Natural killer cell (primary cell): ENCODE data around the gene SLC30A9. TPM values are rescaled to one million over a fixed set of nuclear protein-coding genes. Genes with fewer than 3 reads are reported as not detected.

Source experiments
- ATAC-seq, 3 donors: fragments of 150-1000 bp in 2 of 3; fragments of 200-7000 bp in 1 of 3; cut with Tn5 transposase; 1 replicate in 1 of 3; 2 replicates in 2 of 3; pipeline ENCODE4 v1.10.0; 2021; ENCODE audit warnings: mild to moderate bottlenecking in 2 of 3, moderate library complexity in 2 of 3
- DNase-seq, 2 donors: peaks; one replicate each; pipeline versions ENCODE4 v3.0.0 to v3.0.0-alpha.2; 2013 to 2021; ENCODE audit warnings: mixed read lengths in 1 of 2
- H3K27ac ChIP-seq: one replicate; pipeline ENCODE4 v1.5.1; 2013; ENCODE audit warnings: mild to moderate bottlenecking, low read length
- H3K27me3 ChIP-seq: one replicate; pipeline ENCODE4 v1.6.1; 2013; ENCODE audit warnings: low read length; ENCODE audit not compliant: control insufficient read depth, insufficient read depth
- H3K36me3 ChIP-seq: one replicate; pipeline ENCODE4 v1.6.1; 2013; ENCODE audit warnings: low read length; ENCODE audit not compliant: control insufficient read depth, insufficient read depth
- H3K4me1 ChIP-seq: one replicate; pipeline ENCODE4 v1.6.1; 2013; ENCODE audit warnings: low read length; ENCODE audit not compliant: control insufficient read depth, insufficient read depth
- H3K4me3 ChIP-seq: one replicate; pipeline ENCODE4 v1.5.1; 2013; ENCODE audit warnings: low read length
- H3K9me3 ChIP-seq: one replicate; pipeline ENCODE4 v1.6.1; 2013; ENCODE audit warnings: low read length; ENCODE audit not compliant: control insufficient read depth, insufficient read depth
- H3K27ac Mint-ChIP-seq, 2 donors: one replicate each; pipeline ENCODE4 v1.8.0; 2022; ENCODE audit warnings: mild to moderate bottlenecking in 2 of 2, mixed read lengths in 2 of 2, moderate library complexity in 1 of 2
- H3K27me3 Mint-ChIP-seq, 2 donors: one replicate each; pipeline ENCODE4 v1.8.0; 2022; ENCODE audit warnings: low read depth in 2 of 2, mixed read lengths in 2 of 2
- H3K36me3 Mint-ChIP-seq: one replicate; pipeline ENCODE4 v1.8.0; 2022; ENCODE audit warnings: mixed read lengths
- H3K4me1 Mint-ChIP-seq, 2 donors: one replicate each; pipeline ENCODE4 v1.8.0; 2022; ENCODE audit warnings: mixed read lengths in 2 of 2
- H3K4me3 Mint-ChIP-seq: one replicate; pipeline ENCODE4 v1.8.0; 2022; ENCODE audit warnings: mild to moderate bottlenecking, moderate library complexity, mixed read lengths
- H3K9me3 Mint-ChIP-seq, 2 donors: one replicate each; pipeline ENCODE4 v1.8.0; 2022; ENCODE audit warnings: mixed read lengths in 2 of 2
- WGBS: methylation state at CpG from one replicate; pipeline ENCODE4 v1.1.7; 2013; ENCODE audit warnings: missing lambda C conversion rate; ENCODE audit not compliant: insufficient coverage; 5-methylcytosine and 5-hydroxymethylcytosine counted together
- intact Hi-C: fragments of 100-400 bp; cut with micrococcal nuclease; formaldehyde crosslinking; loops from one replicate; pipeline ENCODE4 v1.14.2; 2022
- total RNA-seq, 4 donors: library from RNA; stranded (reverse); fragments of 120-200 nt in 1 of 4; gene quantifications; one replicate each; pipeline versions ENCODE4 v1.2.3 to v1.2.4, GENCODE V29; 2013 to 2022
- TF ChIP-seq, protein P1 (sequence below): fragments of 200-600 bp; IDR thresholded peaks from one replicate; pipeline ENCODE4 v1.8.0; 2022; ENCODE audit warnings: antibody characterized with exemption

Gene SLC30A9
- total RNA-seq, 3 donors from 2014 or later (not counting 1 experiment from before 2014, with no cell fraction given): 22.2 to 23.1 (median 22.8) TPM

GRCh38 chr4:42074294-42074693, 84.0 kb downstream of the SLC30A9 start:
- WGBS: 100% methylated on average over 1 of the region's 1 CpG
- H3K36me3 Mint-ChIP-seq: no peaks in the 10 kb centered on the region
- Histone ChIP-seq H3K27ac (no peak overlapping the region), H3K27me3 (no peaks in the 10 kb centered on the region), H3K4me3 (no peak overlapping the region), H3K9me3 (no peaks in the 10 kb centered on the region), H3K4me1 (no peaks in the 10 kb centered on the region), H3K36me3 (peaks cover 27% of the 10 kb centered on the region)
- DNase-seq: no peak
- no peak overlapping the region for H3K4me3 Mint-ChIP-seq
- TF ChIP-seq, protein P1, sequence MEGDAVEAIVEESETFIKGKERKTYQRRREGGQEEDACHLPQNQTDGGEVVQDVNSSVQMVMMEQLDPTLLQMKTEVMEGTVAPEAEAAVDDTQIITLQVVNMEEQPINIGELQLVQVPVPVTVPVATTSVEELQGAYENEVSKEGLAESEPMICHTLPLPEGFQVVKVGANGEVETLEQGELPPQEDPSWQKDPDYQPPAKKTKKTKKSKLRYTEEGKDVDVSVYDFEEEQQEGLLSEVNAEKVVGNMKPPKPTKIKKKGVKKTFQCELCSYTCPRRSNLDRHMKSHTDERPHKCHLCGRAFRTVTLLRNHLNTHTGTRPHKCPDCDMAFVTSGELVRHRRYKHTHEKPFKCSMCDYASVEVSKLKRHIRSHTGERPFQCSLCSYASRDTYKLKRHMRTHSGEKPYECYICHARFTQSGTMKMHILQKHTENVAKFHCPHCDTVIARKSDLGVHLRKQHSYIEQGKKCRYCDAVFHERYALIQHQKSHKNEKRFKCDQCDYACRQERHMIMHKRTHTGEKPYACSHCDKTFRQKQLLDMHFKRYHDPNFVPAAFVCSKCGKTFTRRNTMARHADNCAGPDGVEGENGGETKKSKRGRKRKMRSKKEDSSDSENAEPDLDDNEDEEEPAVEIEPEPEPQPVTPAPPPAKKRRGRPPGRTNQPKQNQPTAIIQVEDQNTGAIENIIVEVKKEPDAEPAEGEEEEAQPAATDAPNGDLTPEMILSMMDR: no peak
- H3K9me3 Mint-ChIP-seq: no peaks in the 10 kb centered on the region
- ATAC-seq: no peak
- no peaks in the 10 kb centered on the region for H3K27me3 Mint-ChIP-seq
- H3K27ac Mint-ChIP-seq: no peak overlapping the region
- no peaks in the 10 kb centered on the region for H3K4me1 Mint-ChIP-seq
- intact Hi-C loops: no loop called here

DNA sequence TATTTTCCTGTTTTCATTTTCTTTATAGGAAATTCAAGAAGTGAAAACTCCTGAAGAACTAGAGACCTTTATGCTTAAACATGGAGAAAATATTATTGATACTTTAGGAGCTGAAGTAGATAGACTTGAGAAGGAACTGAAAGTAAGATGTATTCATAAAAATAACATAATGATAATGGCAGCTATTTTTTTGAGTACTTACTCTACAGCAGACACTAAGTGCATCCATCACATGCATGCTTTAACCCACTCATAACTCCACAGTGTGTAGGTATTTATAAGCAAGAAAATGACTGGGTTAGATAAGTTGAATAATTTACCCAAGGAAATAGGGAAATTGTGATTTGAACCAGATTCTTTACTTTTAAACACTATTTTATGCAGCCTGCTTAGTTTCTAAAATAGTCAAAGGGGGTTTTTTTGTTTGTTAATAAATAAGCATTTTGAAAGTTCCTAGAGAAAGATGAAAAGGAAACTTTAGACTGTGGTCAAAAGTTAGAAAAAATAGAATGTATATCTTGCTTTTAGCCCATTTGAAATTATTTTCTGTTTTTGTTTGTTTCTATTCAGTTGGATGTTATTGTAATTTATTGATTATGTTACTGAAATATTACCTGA, 88.0 kb downstream of the SLC30A9 start:
- H3K36me3 Mint-ChIP-seq: no peaks in the 10 kb centered on the region
- H3K9me3 Mint-ChIP-seq: no peaks in the 10 kb centered on the region
- intact Hi-C loops: no loop called here
- no peak for ATAC-seq
- no peak overlapping the region for H3K27ac Mint-ChIP-seq
- no peaks in the 10 kb centered on the region for H3K27me3 Mint-ChIP-seq
- TF ChIP-seq, protein P1: no peak
- H3K4me1 ChIP-seq: no peaks in the 10 kb centered on the region
- H3K27me3 ChIP-seq: no peaks in the 10 kb centered on the region
- no peak for DNase-seq
- H3K27ac ChIP-seq: no peak overlapping the region
- no peaks in the 10 kb centered on the region for H3K9me3 ChIP-seq
- no peaks in the 10 kb centered on the region for H3K4me1 Mint-ChIP-seq
- H3K4me3 Mint-ChIP-seq: no peak overlapping the region
- peaks cover 16% of the 10 kb centered on the region for H3K36me3 ChIP-seq
- H3K4me3 ChIP-seq: no peak overlapping the region

GRCh38 chr4:42080306-42080705, 90.0 kb downstream of the SLC30A9 start:
- Histone ChIP-seq H3K27me3 (no peaks in the 10 kb centered on the region), H3K36me3 (peaks cover 12% of the 10 kb centered on the region), H3K27ac (no peak overlapping the region), H3K4me1 (no peaks in the 10 kb centered on the region), H3K9me3 (no peaks in the 10 kb centered on the region), H3K4me3 (no peak overlapping the region)
- intact Hi-C loops: no loop called here
- 97% methylated on average over 3 of the region's 3 CpGs for WGBS
- TF ChIP-seq, protein P1: no peak
- Mint-ChIP-seq H3K27ac (no peak overlapping the region), H3K4me1 (no peaks in the 10 kb centered on the region), H3K9me3 (no peaks in the 10 kb centered on the region), H3K4me3 (no peak overlapping the region), H3K36me3 (no peaks in the 10 kb centered on the region), H3K27me3 (no peaks in the 10 kb centered on the region)
- no peak for DNase-seq
- ATAC-seq: no peak

DNA sequence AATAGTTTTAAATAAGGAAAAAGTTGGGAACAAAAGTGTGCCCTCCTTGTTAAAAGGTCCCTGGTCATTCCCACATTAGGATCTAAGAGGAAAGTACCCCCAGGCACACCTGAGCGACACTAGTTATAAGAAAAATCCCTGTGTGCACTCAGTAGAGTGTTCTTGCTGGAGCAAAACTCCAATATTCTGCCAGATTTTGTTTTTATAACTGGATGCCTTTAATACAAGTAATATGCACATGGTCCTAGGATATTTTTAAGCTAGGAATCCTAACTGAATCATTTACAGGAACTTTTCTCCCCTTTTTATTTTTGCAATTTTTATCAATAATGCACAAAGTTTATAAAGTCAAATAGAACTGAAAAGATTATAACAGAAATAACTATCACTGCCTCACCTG, 93.5 kb downstream of the SLC30A9 start:
- no peak for DNase-seq
- Histone ChIP-seq H3K27ac (no peak overlapping the region), H3K9me3 (no peaks in the 10 kb centered on the region), H3K27me3 (no peaks in the 10 kb centered on the region), H3K36me3 (peaks cover 8% of the 10 kb centered on the region), H3K4me3 (no peak overlapping the region), H3K4me1 (no peaks in the 10 kb centered on the region)
- no peaks in the 10 kb centered on the region for H3K4me1 Mint-ChIP-seq
- no peaks in the 10 kb centered on the region for H3K27me3 Mint-ChIP-seq
- peaks cover 11% of the 10 kb centered on the region for H3K36me3 Mint-ChIP-seq
- 92% methylated on average over 1 of the region's 1 CpG for WGBS
- intact Hi-C loops: no loop called here
- no peak overlapping the region for H3K4me3 Mint-ChIP-seq
- H3K9me3 Mint-ChIP-seq: no peaks in the 10 kb centered on the region
- ATAC-seq: no peak
- TF ChIP-seq, protein P1: no peak
- H3K27ac Mint-ChIP-seq: no peak overlapping the region
